ENCODE results near the gene ZNF556.

ZNF556 gene

DNA sequence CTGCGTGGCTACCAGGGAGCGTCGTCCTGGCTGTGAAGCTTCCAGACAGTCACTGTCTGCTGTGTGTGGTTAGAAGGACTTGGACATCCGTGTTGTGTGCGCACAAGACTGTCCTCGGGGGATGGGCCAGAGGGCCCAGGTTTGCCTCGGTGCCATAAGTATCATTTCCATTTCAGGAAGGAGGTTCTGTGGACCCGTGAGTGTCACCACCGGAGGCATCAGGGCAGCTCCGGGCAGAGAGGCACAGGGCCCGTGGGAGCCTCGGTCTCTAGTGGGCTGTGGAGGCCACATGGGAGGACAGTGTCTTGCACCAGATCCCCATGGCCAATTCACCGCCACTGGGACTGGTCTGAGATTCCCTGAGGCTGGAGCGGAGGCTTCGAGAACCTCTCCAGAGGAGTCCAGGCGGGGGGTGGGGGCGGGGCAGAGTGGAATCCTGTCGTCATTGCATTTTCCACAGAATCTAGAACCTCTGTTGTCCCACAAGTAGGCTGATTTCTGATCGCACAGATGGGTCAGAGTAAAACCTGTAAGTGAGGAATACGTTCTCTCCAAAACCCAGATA lies 39.6 kb downstream of the ZNF556 start:
- no peak for DNase-seq

- DNase-seq = no peak
These were observed 45.2 kb downstream of the ZNF556 start for GRCh38 chr19:2912306-2912705.

GRCh38 chr19:2917275-2918184 lies 50.4 kb downstream of the ZNF556 start:
- DNase-seq = no peak

DNA sequence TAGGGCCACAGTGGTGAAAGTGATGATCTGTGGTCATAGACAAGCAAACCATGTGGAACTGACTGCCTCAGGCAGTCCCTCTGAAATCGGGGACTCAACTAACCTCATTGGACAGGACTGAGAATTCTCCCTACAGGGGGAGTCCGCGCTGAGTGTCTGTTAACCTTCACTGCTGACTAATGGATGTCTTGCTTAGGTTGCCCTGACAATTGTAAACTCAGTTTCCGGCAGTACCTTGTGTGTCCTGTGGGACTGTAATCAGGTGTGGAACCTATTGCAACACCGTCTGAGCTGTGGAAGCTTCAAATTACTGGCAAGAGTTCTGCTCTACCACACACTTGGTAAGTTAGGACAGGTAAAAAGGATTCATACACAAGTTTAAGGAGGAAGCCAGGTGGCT lies 55.9 kb downstream of the ZNF556 start:
- DNase-seq = no peak

DNA sequence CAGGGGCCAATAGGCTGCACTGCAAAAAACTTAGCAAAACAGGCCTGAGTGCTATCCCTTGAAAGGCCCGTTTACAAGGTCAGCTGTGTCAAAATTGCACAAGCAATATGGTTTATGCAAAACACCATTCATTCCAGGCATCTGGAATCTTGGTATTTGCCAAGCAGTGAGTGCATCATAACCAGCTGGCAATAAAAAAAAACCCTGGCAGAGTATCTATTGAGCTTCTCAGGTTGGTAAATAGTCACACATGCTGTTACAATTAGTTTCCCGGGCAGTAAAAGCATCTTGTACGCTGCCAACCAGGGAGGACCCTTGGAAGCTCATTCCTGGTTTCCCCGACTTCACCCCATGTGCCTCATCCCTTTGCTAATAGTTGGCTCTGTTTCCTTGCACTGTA lies 56.4 kb downstream of the ZNF556 start:
- no peak for DNase-seq

DNA sequence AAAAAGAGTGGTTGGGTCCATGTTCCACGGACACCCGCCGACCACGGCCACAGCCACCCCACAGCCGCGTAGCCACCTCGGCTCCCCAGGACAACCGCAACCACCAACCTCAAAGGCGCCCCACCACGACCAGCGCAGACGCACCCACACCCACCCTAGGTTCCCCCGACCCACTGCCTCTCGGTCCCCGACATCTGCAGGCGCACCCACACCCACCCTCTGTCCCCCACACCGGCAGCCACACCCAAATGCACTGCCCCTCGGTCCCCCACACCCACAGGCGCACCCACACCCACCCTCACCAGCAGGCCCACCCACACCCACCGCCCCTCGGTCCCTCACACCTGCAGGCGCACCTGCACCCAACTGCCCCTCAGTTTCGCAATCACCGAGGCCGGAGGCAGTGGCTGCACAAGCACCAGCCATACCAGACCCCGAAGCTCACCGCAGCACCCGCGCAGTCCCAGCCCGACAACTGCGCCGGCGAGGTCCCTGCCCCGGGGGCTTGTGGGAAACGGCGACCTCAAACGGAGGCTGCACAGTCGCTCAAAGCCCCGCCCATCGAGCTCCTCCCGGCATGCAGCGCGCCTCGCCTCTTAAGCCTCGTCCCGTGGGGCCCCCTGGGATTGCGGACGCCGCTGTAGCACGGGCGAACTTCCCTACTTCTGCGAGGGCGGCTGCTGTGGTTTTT lies 59.4 kb downstream of the ZNF556 start:
- DNase-seq = no peak

GRCh38 chr19:2927032-2927430 lies 59.9 kb downstream of the ZNF556 start:
- DNase-seq = no peak
